ENCODE data around the gene AEBP2. TPM values are rescaled to one million over a fixed set of nuclear protein-coding genes. Genes with fewer than 3 reads are reported as not detected.
A peak's percentile ranks its signal among the peaks of the same experiment; 100 is the strongest.

Gene AEBP2
- total and polyA plus RNA-seq, 9 of the 15 experiments (the other 6 are each of a cell fraction or from before 2014, with no cell fraction given) = 5.7 to 43.7 (median 10.3) TPM

- ChIA-PET POLR2A (no interaction called here), CTCF (ENCODE audit: low intra/inter-chr PET ratio) (no interaction called here)
- in situ Hi-C loops (cut with MboI) (no loop called here), intact Hi-C loops (cut with micrococcal nuclease) (no loop called here)
- no peaks in the 10 kb centered on the region for H3K9me3 ChIP-seq (replicated peaks; ENCODE audit: control insufficient read depth, insufficient read depth, low read depth, low read length)
- H3K4me3 ChIP-seq = no peak overlapping the region
- no peak overlapping the region for H3K9ac ChIP-seq (ENCODE audit: insufficient read depth in 1 of 2, low read depth in 2 of 2, low read length in 2 of 2)
- H3K36me3 ChIP-seq (ENCODE audit: control insufficient read depth, insufficient read depth, low read length) = no peaks in the 10 kb centered on the region; the same call in 2 of the 3 replicates
- H3K27ac ChIP-seq (ENCODE audit: extremely low read depth, low read depth, low read length) = no peak overlapping the region
- 86% methylated on average over 3 of the region's 3 CpGs for WGBS (ENCODE audit: insufficient coverage, low coverage, missing lambda C conversion rate)
- ATAC-seq = no peak
- BruUV-seq (replicated peaks) = no TSS peak
- peaks cover 34% of the 10 kb centered on the region for H3K79me2 ChIP-seq (ENCODE audit: control insufficient read depth, insufficient read depth, low read length)
- H4K20me1 ChIP-seq (replicated peaks; ENCODE audit: control insufficient read depth, insufficient read depth, low read length) = no peaks in the 10 kb centered on the region
- H3K4me2 ChIP-seq (ENCODE audit: insufficient read depth, low read length) = no peak overlapping the region
- peaks cover 3 to 11% of the 10 kb centered on the region in 2 experiments; a peak in 2 of 5 replicates for H3K4me1 ChIP-seq (replicated peaks in 1 of 2; ENCODE audit: control insufficient read depth in 2 of 2, insufficient read depth in 2 of 2, low read length in 2 of 2)
- TF ChIP-seq TBP (optimal IDR thresholded peaks at IDR 0.05; ENCODE audit: low read depth, low read length) (no peak), BRF1 (IDR thresholded peaks at IDR 0.05; ENCODE audit: borderline replicate concordance, extremely low read depth, insufficient read length) (no peak)
- no peak overlapping the region for H2AFZ ChIP-seq (ENCODE audit: low read depth, low read length)
- H3K9me1 ChIP-seq (ENCODE audit: control insufficient read depth, insufficient read depth, low read length) = no peaks in the 10 kb centered on the region
- no peak for FAIRE-seq
- no peak for DNase-seq (ENCODE audit: extremely low read depth in 1 of 4, low spot score in 3 of 4)
- H3K27me3 ChIP-seq (ENCODE audit: control insufficient read depth in 2 of 2, insufficient read depth in 2 of 2, low read length in 2 of 2) = no peaks in the 10 kb centered on the region
Observed at GRCh38 chr12:19437996-19438395, 1.3 kb upstream of the AEBP2 start.

GRCh38 chr12:19440019-19440858 lies 947 bp downstream of the AEBP2 start:
- Histone ChIP-seq H3K9me3 (replicated peaks; ENCODE audit: control insufficient read depth, insufficient read depth, low read depth, low read length) (no peaks in the 10 kb centered on the region), H2AFZ (ENCODE audit: low read depth, low read length) (peak overlapping the region; percentile 82), H3K9me1 (ENCODE audit: control insufficient read depth, insufficient read depth, low read length) (no peaks in the 10 kb centered on the region), H3K27ac (ENCODE audit: extremely low read depth, low read depth, low read length) (peak overlapping the region; percentile 87), H4K20me1 (replicated peaks; ENCODE audit: control insufficient read depth, insufficient read depth, low read length) (0 out of 2 replicates have a peak, but pooled peaks cover 6% of the 10 kb centered on the region), H3K4me2 (ENCODE audit: insufficient read depth, low read length) (peak overlapping the region; percentile 87), H3K9ac (ENCODE audit: insufficient read depth in 1 of 2, low read depth in 2 of 2, low read length in 2 of 2) (peak overlapping the region; percentile 77 to 94), H3K36me3 (ENCODE audit: control insufficient read depth, insufficient read depth, low read length) (peaks cover 6% of the 10 kb centered on the region; the same call in 1 of the 3 replicates), H3K79me2 (ENCODE audit: control insufficient read depth, insufficient read depth, low read length) (peaks cover 56% of the 10 kb centered on the region), H3K27me3 (ENCODE audit: control insufficient read depth in 2 of 2, insufficient read depth in 2 of 2, low read length in 2 of 2) (no peaks in the 10 kb centered on the region), H3K4me3 (peak overlapping the region; percentile 89), H3K4me1 (replicated peaks in 1 of 2; ENCODE audit: control insufficient read depth in 2 of 2, insufficient read depth in 2 of 2, low read length in 2 of 2) (peaks cover 3 to 11% of the 10 kb centered on the region in 2 experiments; a peak in 2 of 5 replicates)
- BruUV-seq (replicated peaks) = no TSS peak
- DNase-seq (ENCODE audit: extremely low read depth in 1 of 4, low spot score in 3 of 4) = peak; percentile 32 to 65 (median 36)
- intact Hi-C loops (cut with micrococcal nuclease) = no loop called here
- in situ Hi-C loops (cut with MboI) = no loop called here
- ChIA-PET POLR2A (interaction anchor here (0.6 to 1.0 kb wide), 2 partner anchors 12 to 41 kb away, joined by 3 read pairs; no protein-coding TSS in a partner anchor), CTCF (ENCODE audit: low intra/inter-chr PET ratio) (no interaction called here)
- WGBS (ENCODE audit: insufficient coverage, low coverage, missing lambda C conversion rate) = 0% methylated on average over 5 of the region's 71 CpGs
- FAIRE-seq = peak; percentile 84
- ATAC-seq = peak; percentile 73
- TF ChIP-seq ELF2 (CRISPR knock-in tag; IDR thresholded peaks at IDR 0.05) = no peak
- no peak for TF ChIP-seq DIDO1 (tag; IDR thresholded peaks at IDR 0.05; ENCODE audit: low read depth)
- no peak for TF ChIP-seq ZNF212 (CRISPR knock-in tag; IDR thresholded peaks at IDR 0.05)
- no peak for TF ChIP-seq TBP (optimal IDR thresholded peaks at IDR 0.05; ENCODE audit: low read depth, low read length)
- TF ChIP-seq RBFOX2 (IDR thresholded peaks at IDR 0.05; ENCODE audit: low read depth, low read length) = peak; percentile 51
- no peak for TF ChIP-seq NBN (IDR thresholded peaks at IDR 0.05; ENCODE audit: low read depth)
- no peak for TF ChIP-seq STAG1 (CRISPR knock-in tag; IDR thresholded peaks at IDR 0.05; ENCODE audit: borderline replicate concordance)
- no peak for TF ChIP-seq TFAM (CRISPR knock-in tag; conservative IDR thresholded peaks at IDR 0.05)
- TF ChIP-seq EGR1 (conservative IDR thresholded peaks at IDR 0.05) = no peak; the same call in 1 of the 2 replicates
- TF ChIP-seq SIN3A (IDR thresholded peaks at IDR 0.05; ENCODE audit: borderline replicate concordance in 2 of 2, control insufficient read depth in 1 of 2, low read depth in 2 of 2, low read length in 2 of 2) = peak in 1 of 2 experiments; percentile 36; a peak in 1 of 4 replicates
- TF ChIP-seq CHAMP1 (IDR thresholded peaks at IDR 0.05) = no peak

All from K562 (cell line).